GM12878 (cell line): ENCODE results near the gene MAN2B2. TPM values are rescaled to one million over a fixed set of nuclear protein-coding genes. Genes with fewer than 3 reads are reported as not detected.

Experiments
- ATAC-seq: fragments of 200-7000 bp; cut with Tn5 transposase; 3 replicates; pipeline ENCODE4 v1.9.1; 2020; ENCODE audit warnings: mild to moderate bottlenecking, moderate library complexity
- BruUV-seq: library from RNA; stranded (reverse); fragments of 400-500 nt; replicated peaks from 2 replicates; lab custom pipeline; 2021; lab: Mats Ljungman, UMichigan
- CTCF ChIA-PET: fragments of 300-600 bp; sonication (Branson Sonifier 250); formaldehyde crosslinking; extraction: SDS; loops from one replicate; lab custom pipeline; 2021; ENCODE audit warnings: inconsistent platforms; lab: Yijun Ruan, JAX
- POLR2A ChIA-PET: fragments of 350-600 bp; formaldehyde crosslinking; extraction: SDS; loops from one replicate; lab custom pipeline; 2021; ENCODE audit warnings: inconsistent platforms; lab: Charles Lee
- RAD21 ChIA-PET: fragments of 300-600 bp; sonication (Branson Sonifier 250); formaldehyde crosslinking; loops from one replicate; lab custom pipeline; 2023; ENCODE audit warnings: antibody characterized with exemption; ENCODE audit not compliant: unreplicated experiment; lab: Charles Lee
- SMC1A ChIA-PET: fragments of 300-600 bp; sonication (Branson Sonifier 250); formaldehyde crosslinking; loops from one replicate; lab custom pipeline; 2023; ENCODE audit not compliant: unreplicated experiment, uncharacterized antibody; lab: Charles Lee
- DNase-seq: peaks from one replicate; pipeline ENCODE4 v3.0.0-alpha.2; 2011; ENCODE audit warnings: low read depth, low spot score
- FAIRE-seq: peaks from 3 replicates; lab custom pipeline; 2011; peaks lifted over from hg19 to GRCh38; lab: Jason Lieb, UNC
- H2AFZ ChIP-seq: 2 replicates; pipeline ENCODE4 v1.6.0; 2011; ENCODE audit warnings: low read depth, low read length, control low read depth; ENCODE audit not compliant: control insufficient read depth
- H3K27ac ChIP-seq: 2 replicates; pipeline ENCODE4 v1.5.1; 2011; ENCODE audit warnings: control low read depth; ENCODE audit not compliant: control insufficient read depth, insufficient read depth
- H3K27me3 ChIP-seq, 2 experiments: replicated peaks in 1 of 2; 2 replicates each; pipeline versions ENCODE4 v1.6.0 to v1.6.1; 2011; ENCODE audit warnings: low read length in 1 of 2; ENCODE audit not compliant: control insufficient read depth in 2 of 2, insufficient read depth in 2 of 2
- H3K36me3 ChIP-seq, 2 experiments: 2 replicates each; pipeline ENCODE4 v1.5.1; 2011; ENCODE audit warnings: low read length in 1 of 2; ENCODE audit not compliant: control insufficient read depth in 2 of 2, insufficient read depth in 2 of 2
- H3K4me1 ChIP-seq: 2 replicates; pipeline ENCODE4 v1.6.1; 2011; ENCODE audit warnings: mild to moderate bottlenecking, low read length, moderate library complexity, mixed read lengths; ENCODE audit not compliant: control insufficient read depth, insufficient read depth
- H3K4me2 ChIP-seq: 2 replicates; pipeline ENCODE4 v1.6.0; 2011; ENCODE audit warnings: control low read depth; ENCODE audit not compliant: control insufficient read depth, insufficient read depth
- H3K4me3 ChIP-seq: fragments of 200-600 bp; sonication (generic); 2 replicates; pipeline ENCODE4 v1.5.1; 2016
- H3K79me2 ChIP-seq: 2 replicates; pipeline ENCODE4 v1.6.0; 2011; ENCODE audit warnings: low read length; ENCODE audit not compliant: control insufficient read depth, insufficient read depth
- H3K9ac ChIP-seq: 2 replicates; pipeline ENCODE4 v1.8.0; 2011; ENCODE audit warnings: low read length, control low read depth, mixed read lengths; ENCODE audit not compliant: control insufficient read depth, insufficient read depth
- H3K9me3 ChIP-seq: replicated peaks from 3 replicates; pipeline ENCODE4 v1.5.1; 2011; ENCODE audit warnings: mild to moderate bottlenecking, low read length; ENCODE audit not compliant: control insufficient read depth, insufficient read depth
- H4K20me1 ChIP-seq: 2 replicates; pipeline ENCODE4 v1.6.0; 2011; ENCODE audit not compliant: control insufficient read depth, insufficient read depth
- ASH2L ChIP-seq: fragments of 300-600, 200-600 bp; sonication (generic); IDR thresholded peaks from 2 replicates; pipeline ENCODE4 v1.6.1; 2017; ENCODE audit warnings: low read depth, mild to moderate bottlenecking, borderline replicate concordance
- CEBPZ ChIP-seq: fragments of 150-350 bp; IDR thresholded peaks from 2 replicates; pipeline ENCODE4 v1.6.1; 2016; ENCODE audit warnings: low read depth, low read length
- DPF2 ChIP-seq: fragments of 450-650 bp; IDR thresholded peaks from 2 replicates; pipeline ENCODE4 v1.6.1; 2017; ENCODE audit warnings: mild to moderate bottlenecking
- E2F4 ChIP-seq: IDR thresholded peaks from 2 replicates; pipeline ENCODE4 v1.6.1; 2012; ENCODE audit warnings: low read depth, low read length, improper control_type of control experiment
- E4F1 ChIP-seq: fragments of 450-650 bp; IDR thresholded peaks from 2 replicates; pipeline ENCODE4 v1.6.1; 2018; ENCODE audit warnings: borderline replicate concordance, mild to moderate bottlenecking; ENCODE audit not compliant: partially characterized antibody
- ETV6 ChIP-seq, 2 experiments: fragments of 450-650 bp in 1 of 2; IDR thresholded peaks in 1 of 2; conservative IDR thresholded peaks in 1 of 2; 2 replicates each; pipeline ENCODE4 v1.6.1; 2014; ENCODE audit warnings: antibody characterized with exemption in 1 of 2, borderline replicate concordance in 1 of 2, low read depth in 1 of 2, mild to moderate bottlenecking in 1 of 2, moderate library complexity in 1 of 2
- HDAC6 ChIP-seq: fragments of 200-600 bp; sonication (generic); IDR thresholded peaks from one replicate; pipeline ENCODE4 v1.8.0; 2017; ENCODE audit warnings: antibody characterized with exemption; ENCODE audit not compliant: unreplicated experiment
- SKIL ChIP-seq: fragments of 450-650 bp; IDR thresholded peaks from 2 replicates; pipeline ENCODE4 v1.6.1; 2017; ENCODE audit warnings: mild to moderate bottlenecking, low read depth, inconsistent platforms; ENCODE audit not compliant: poor library complexity, severe bottlenecking
- SP1 ChIP-seq: IDR thresholded peaks from one replicate; pipeline ENCODE4 v1.6.1; 2011; ENCODE audit warnings: low read depth, low read length
- WRNIP1 ChIP-seq: IDR thresholded peaks from 2 replicates; pipeline ENCODE4 v1.6.1; 2011; ENCODE audit warnings: low read depth, low read length, improper control_type of control experiment, borderline replicate concordance
- YBX1 ChIP-seq: fragments of 450-650 bp; IDR thresholded peaks from 2 replicates; pipeline ENCODE4 v1.6.1; 2016; ENCODE audit warnings: antibody characterized with exemption
- ZZZ3 ChIP-seq: IDR thresholded peaks from 2 replicates; pipeline ENCODE4 v1.6.1; 2011; ENCODE audit warnings: low read depth; ENCODE audit not compliant: control insufficient read depth, insufficient read length
- WGBS: methylation state at CpG from one replicate; pipeline ENCODE4 v1.1.6; 2016; ENCODE audit warnings: low lambda C conversion rate; ENCODE audit not compliant: insufficient replicate concordance, insufficient coverage; ENCODE audit errors: missing lambda C conversion rate; 5-methylcytosine and 5-hydroxymethylcytosine counted together
- in situ Hi-C: fragments of 300-500 bp; cut with MboI; formaldehyde crosslinking; loops from 9 replicates; pipeline ENCODE4 v1.14.3; 2018; ENCODE audit warnings: mixed read lengths
- intact Hi-C: fragments of 100-400 bp; cut with micrococcal nuclease; formaldehyde crosslinking; loops from one replicate; pipeline ENCODE4 v1.14.2; 2022; ENCODE audit not compliant: unreplicated experiment
- polyA plus RNA-seq, 11 experiments: library from polyadenylated mRNA; depleted of rRNA in 4 of 11; unstranded in 6 of 11; stranded (reverse) in 5 of 11; fragments of >200 nt; fragmentation: Nextera tagmentation in 4 of 11; fragmentation: Illumina TruSeq in 1 of 11; extraction: Ambion mirVana in 4 of 11; extraction: Trizol in 1 of 11; gene quantifications; 1 replicate in 1 of 11; 2 replicates in 10 of 11; pipeline versions ENCODE4 v1.2.1 to v1.2.3, GENCODE V29; 2011 to 2016; ENCODE audit warnings: inconsistent platforms in 2 of 11, missing spikeins in 2 of 11, low read depth in 1 of 11
- total RNA-seq, 4 experiments: library from RNA; depleted of rRNA in 3 of 4; stranded (reverse); fragments of >200 nt in 3 of 4; fragmentation: Illumina TruSeq in 1 of 4; extraction: Trizol in 1 of 4; gene quantifications; 2 replicates each; pipeline versions ENCODE4 v1.2.1 to v1.2.3, GENCODE V29; 2013 to 2021

MAN2B2 gene
- total and polyA plus RNA-seq, 10 of the 15 experiments (the other 5 are each of a cell fraction or from before 2014, with no cell fraction given): 0.47 to 14.5 (median 7.0) TPM

- TF ChIP-seq SKIL (no peak), SP1 (no peak), ZZZ3 (no peak), ETV6 (conservative IDR thresholded peaks at IDR 0.05 in 1 of 2, IDR thresholded peaks at IDR 0.05 in 1 of 2; ENCODE audit: borderline replicate concordance in 1 of 2, low read depth in 1 of 2) (no peak), HDAC6 (no peak)
- TF ChIP-seq, all 136 proteins: peak for 0
Measured at GRCh38 chr4:6671648-6672047, 96.7 kb downstream of the MAN2B2 start (continued).

- Histone ChIP-seq H3K36me3 (no peaks in the 10 kb centered on the region; a peak in 2 of 4 replicates), H3K27ac (no peak overlapping the region), H3K27me3 (no peaks in the 10 kb centered on the region), H3K9ac (no peak overlapping the region), H3K4me3 (no peak overlapping the region), H2AFZ (no peak overlapping the region), H4K20me1 (no peaks in the 10 kb centered on the region), H3K4me2 (no peak overlapping the region), H3K79me2 (peaks cover 25% of the 10 kb centered on the region), H3K9me3 (no peaks in the 10 kb centered on the region; the same call in 2 of the 3 replicates), H3K4me1 (peaks cover 6% of the 10 kb centered on the region; the same call in 1 of the 2 replicates)
- FAIRE-seq: no peak
- DNase-seq: no peak
- no peak for ATAC-seq
- ChIA-PET POLR2A (interaction anchor here (1.3 to 2.1 kb wide), 2 partner anchors 13 to 31 kb away, joined by 4 to 6 read pairs; partner anchors contain the start of gene MRFAP1), SMC1A (no interaction called here), RAD21 (interaction anchor here (1.5 kb wide), 1 partner anchor 45 kb away, joined by 3 read pairs; no protein-coding TSS in a partner anchor), CTCF (interaction anchor here (2.2 kb wide), 1 partner anchor 48 kb away, joined by 5 read pairs; no protein-coding TSS in a partner anchor)
- in situ Hi-C loops: no loop called here
- intact Hi-C loops: no loop called here
- WGBS: 95% methylated on average over 19 of the region's 19 CpGs
- BruUV-seq: no TSS peak
- TF ChIP-seq CEBPZ: no peak
- no peak for TF ChIP-seq E2F4
- no peak for TF ChIP-seq ASH2L
- TF ChIP-seq YBX1: no peak
- TF ChIP-seq WRNIP1: no peak
- TF ChIP-seq DPF2: no peak
- no peak for TF ChIP-seq E4F1
Measured at GRCh38 chr4:6672131-6672530, 97.1 kb downstream of the MAN2B2 start.
